Spinal cord (tissue), 10 donors: ENCODE measurements around the gene MCEE. TPM values are rescaled to one million over a fixed set of nuclear protein-coding genes. Genes with fewer than 3 reads are reported as not detected.

ENCODE experiments used
- DNase-seq, 6 donors: peaks; one replicate each; pipeline versions ENCODE4 v3.0.0 to v3.0.0-alpha.2; 2013 to 2015; ENCODE audit warnings: low spot score in 6 of 6, low read depth in 4 of 6
- H3K27ac ChIP-seq: one replicate; pipeline ENCODE4 v1.5.1; 2013; ENCODE audit warnings: low read depth, low read length, control low read depth
- H3K27me3 ChIP-seq: one replicate; pipeline ENCODE4 v1.6.1; 2013; ENCODE audit warnings: low read length; ENCODE audit not compliant: control insufficient read depth, insufficient read depth
- H3K36me3 ChIP-seq: one replicate; pipeline ENCODE4 v1.6.1; 2013; ENCODE audit warnings: low read length; ENCODE audit not compliant: control insufficient read depth, insufficient read depth
- H3K4me1 ChIP-seq: one replicate; pipeline ENCODE4 v1.6.1; 2013; ENCODE audit warnings: low read length; ENCODE audit not compliant: control insufficient read depth, insufficient read depth
- H3K4me3 ChIP-seq: one replicate; pipeline ENCODE4 v1.5.1; 2013; ENCODE audit warnings: low read depth, low read length, control low read depth
- H3K9me3 ChIP-seq: one replicate; pipeline ENCODE4 v1.6.1; 2013; ENCODE audit warnings: low read length; ENCODE audit not compliant: control insufficient read depth, insufficient read depth
- WGBS: methylation state at CpG from one replicate; pipeline ENCODE4 v1.1.5; 2013; ENCODE audit warnings: missing lambda C conversion rate; ENCODE audit not compliant: insufficient coverage; 5-methylcytosine and 5-hydroxymethylcytosine counted together
- polyA plus RNA-seq, 2 donors: library from polyadenylated mRNA; unstranded; fragments of 120-200 nt; gene quantifications; one replicate each; pipeline ENCODE4 v1.2.1, GENCODE V29; 2013; ENCODE audit not compliant: insufficient read length in 2 of 2
- total RNA-seq, 2 donors: library from RNA; depleted of rRNA in 1 of 2; stranded (reverse); fragments of 120-200 nt in 1 of 2; fragments of >200 nt in 1 of 2; gene quantifications; one replicate each; pipeline versions ENCODE4 v1.2.3 to v1.2.4, GENCODE V29; 2013 to 2014
- donor health status: healthy.

MCEE gene
- total and polyA plus RNA-seq, 4 donors = 14.6 to 23.9 (median 20.5) TPM

DNA sequence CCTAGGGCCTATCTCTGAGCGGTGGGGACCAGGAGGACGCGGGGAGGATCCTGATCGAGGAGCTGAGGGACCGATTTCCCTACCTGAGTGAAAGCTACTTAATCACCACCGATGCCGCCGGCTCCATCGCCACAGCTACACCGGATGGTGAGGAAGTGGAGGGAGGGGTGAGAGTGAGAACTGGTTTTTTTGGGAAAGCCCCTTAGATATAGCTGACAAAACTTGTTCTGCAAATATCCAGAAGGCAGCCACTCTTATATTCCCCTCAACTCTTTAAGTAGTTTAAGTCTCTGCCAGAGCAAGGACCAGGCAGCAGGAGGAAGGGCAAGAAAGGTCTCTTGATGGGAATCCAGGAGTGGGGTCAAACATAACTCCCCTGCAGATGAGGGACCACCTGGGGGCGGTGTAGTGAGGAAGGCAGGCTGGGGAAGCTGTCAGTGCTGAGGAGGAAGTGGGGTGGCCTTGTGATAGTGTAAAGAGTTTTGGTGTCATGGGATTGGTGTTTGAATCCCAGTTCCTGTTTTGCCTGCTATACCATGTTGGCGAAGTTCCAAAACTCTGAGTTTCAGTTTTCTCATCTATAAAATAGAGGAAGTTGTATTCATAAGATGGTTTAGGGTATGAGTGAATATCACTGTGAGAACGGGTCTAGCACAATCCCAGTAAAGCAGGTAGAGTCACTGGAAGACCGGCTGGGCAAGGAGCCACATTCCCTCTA is 58.2 kb downstream of the MCEE start:
- peak in 1 of 6 donors; percentile 37 for DNase-seq
- no peak overlapping the region for H3K27ac ChIP-seq
- no peaks in the 10 kb centered on the region for H3K27me3 ChIP-seq
- H3K4me3 ChIP-seq = no peak overlapping the region
- peaks cover 18% of the 10 kb centered on the region for H3K4me1 ChIP-seq
- H3K36me3 ChIP-seq = peaks cover 53% of the 10 kb centered on the region
- 94% methylated on average over 10 of the region's 14 CpGs for WGBS
- no peaks in the 10 kb centered on the region for H3K9me3 ChIP-seq

DNA sequence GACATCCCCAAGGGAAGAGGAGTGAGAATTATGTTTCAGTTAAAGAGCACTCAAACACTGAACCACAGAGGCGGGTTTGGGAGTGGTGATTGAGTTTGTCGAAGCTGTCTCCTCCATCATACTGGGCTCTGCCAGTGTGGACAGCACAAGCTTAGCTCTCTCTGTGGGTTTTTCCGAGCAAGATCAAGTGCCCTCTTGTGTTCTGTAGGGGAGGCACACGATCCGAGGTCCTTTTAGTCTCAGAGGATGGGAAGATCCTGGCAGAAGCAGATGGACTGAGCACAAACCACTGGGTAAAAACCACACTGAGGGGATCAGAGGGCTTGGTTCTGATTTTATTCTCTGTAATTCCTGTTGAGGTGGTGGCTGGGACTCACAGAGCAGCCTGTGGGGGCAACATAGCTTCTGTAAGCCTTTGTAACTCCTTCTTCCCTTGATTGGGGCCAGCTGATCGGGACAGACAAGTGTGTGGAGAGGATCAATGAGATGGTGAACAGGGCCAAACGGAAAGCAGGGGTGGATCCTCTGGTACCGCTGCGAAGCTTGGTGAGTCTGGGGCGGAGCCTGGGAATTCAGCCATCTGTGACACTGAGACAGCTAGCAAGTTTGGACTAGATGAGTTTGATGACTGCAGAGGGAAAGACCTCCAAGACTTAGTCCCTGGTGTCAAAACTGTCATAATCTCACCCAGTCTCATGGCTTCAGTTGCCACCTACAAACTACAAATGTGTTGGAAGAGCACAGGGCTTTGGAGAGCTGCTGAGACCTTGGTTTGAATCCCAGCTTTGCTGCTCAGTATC is 59.5 kb downstream of the MCEE start:
- no peak overlapping the region for H3K27ac ChIP-seq
- no peaks in the 10 kb centered on the region for H3K27me3 ChIP-seq
- no peaks in the 10 kb centered on the region for H3K9me3 ChIP-seq
- H3K4me1 ChIP-seq = peaks cover 18% of the 10 kb centered on the region
- H3K4me3 ChIP-seq = no peak overlapping the region
- peaks cover 40% of the 10 kb centered on the region for H3K36me3 ChIP-seq
- peak in 2 of 6 donors; percentile 25 to 28 for DNase-seq
- 34% methylated on average over 4 of the region's 10 CpGs for WGBS

DNA sequence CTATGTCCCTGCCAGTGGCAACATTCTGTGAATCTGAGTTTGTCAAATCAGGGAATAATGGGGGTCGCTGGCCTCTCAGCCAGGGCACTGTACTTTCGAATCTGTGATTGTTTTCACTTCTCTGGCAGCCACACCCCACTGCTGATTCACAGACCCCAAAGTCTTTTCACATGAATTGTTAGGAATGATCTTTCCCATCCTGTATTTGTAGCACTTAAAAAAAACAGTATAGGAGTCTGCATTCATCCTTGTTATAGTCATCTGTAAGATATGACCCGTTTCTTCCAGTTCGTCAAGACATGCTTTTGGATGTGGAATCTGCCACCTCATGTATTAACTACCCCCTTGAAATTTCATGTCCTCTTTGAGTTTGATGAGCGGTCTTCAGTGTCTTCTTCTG is 60.7 kb downstream of the MCEE start:
- Histone ChIP-seq H3K27me3 (no peaks in the 10 kb centered on the region), H3K4me1 (peaks cover 18% of the 10 kb centered on the region), H3K4me3 (peak overlapping the region; percentile 76), H3K27ac (no peak overlapping the region), H3K9me3 (no peaks in the 10 kb centered on the region), H3K36me3 (peaks cover 33% of the 10 kb centered on the region)
- no peak for DNase-seq
- whole genome bisulfite sequencing = 0% methylated on average over 1 of the region's 5 CpGs

DNA sequence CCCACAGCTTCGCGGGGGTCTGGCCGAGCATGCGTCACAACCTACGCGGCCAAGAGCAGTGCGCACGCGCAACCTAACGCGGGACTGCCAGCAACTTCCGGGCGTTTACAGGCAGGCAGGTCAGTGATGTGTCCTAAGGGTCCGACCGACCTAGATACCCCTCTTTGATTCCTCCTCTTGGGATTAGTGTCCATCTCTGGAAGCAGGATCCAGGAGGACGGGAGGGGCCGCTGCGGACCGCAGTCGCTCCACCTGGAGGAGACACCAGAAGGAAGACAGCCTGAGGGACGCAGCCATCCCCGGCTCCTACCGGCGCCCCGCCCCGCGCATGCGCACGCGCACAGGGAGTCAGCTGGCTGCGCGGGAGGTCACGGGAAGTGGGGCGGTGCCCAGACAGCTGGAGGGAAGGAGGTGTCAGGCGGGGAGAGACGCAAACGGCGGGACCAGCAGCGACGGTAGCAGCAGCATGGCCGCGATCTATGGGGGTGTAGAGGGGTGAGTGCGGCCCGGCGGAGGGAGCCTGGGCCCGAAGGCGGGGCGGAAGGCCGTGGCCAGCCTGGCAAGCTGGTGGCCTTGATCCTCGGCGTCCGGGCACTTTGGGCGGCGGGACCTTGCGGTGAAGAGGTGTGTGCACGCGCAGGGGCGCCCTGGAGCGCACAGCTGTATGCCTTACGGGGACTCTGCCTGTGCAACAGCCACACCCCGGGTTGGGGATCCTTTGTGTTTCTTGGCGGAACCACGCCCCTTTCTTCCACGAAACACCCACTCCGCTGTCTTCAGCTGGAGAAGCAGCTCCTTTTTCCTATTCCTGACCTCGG is 61.6 kb downstream of the MCEE start, which contains the start of gene NAGK:
NAGK (plus strand) TSS at position 431 of the 818 bp plus-strand sequence; CDS start at position 467, 36 bp downstream.
- 0% methylated on average over 63 of the region's 66 CpGs for WGBS

DNA sequence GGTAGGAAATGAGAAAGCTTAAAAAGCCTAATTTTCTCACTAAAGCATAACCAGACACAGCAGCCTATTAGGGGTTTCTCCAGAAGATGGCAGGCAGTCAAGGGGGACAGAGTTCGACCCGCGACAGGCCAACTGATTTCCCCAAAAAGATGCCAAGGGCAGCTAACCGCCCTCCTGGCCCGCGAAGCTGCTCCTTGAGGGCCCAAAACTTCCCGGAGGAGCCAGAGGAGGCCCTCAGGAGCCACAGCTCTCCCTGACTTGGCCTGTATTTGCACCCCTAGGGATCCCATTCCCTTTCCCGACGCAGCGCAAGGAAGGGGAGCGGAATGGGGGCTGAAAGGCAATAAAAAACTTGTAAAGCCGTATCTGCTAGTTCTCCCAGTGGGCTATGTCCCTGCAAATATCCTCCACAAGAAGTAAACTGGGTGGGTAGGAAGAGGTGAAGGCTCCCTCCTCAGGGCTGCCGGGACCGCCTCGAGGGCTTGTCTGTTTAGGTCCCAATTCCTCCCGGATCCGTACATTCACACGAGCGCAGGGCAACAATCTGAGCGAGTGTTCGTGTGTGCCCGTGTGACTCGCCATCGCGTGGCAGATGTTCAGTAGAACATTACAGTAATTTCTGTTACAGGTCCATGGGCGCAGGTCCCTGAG is 62.3 kb downstream of the MCEE start:
- H3K27ac ChIP-seq = peak overlapping the region; percentile 91

More for the DNA sequence above, 61.6 kb downstream of the MCEE start, which contains the start of gene NAGK:
- peak within 1 kb of the TSS; percentile 76 for H3K4me3 ChIP-seq
- peaks cover 18% of the 10 kb centered on the region for H3K4me1 ChIP-seq
- H3K27me3 ChIP-seq = no peaks in the 10 kb centered on the region
- DNase-seq = peak; percentile 92 to 99 (median 96)
- peaks cover 24% of the 10 kb centered on the region for H3K36me3 ChIP-seq
- H3K27ac ChIP-seq = peak within 1 kb of the TSS; percentile 91
- no peaks in the 10 kb centered on the region for H3K9me3 ChIP-seq

DNA sequence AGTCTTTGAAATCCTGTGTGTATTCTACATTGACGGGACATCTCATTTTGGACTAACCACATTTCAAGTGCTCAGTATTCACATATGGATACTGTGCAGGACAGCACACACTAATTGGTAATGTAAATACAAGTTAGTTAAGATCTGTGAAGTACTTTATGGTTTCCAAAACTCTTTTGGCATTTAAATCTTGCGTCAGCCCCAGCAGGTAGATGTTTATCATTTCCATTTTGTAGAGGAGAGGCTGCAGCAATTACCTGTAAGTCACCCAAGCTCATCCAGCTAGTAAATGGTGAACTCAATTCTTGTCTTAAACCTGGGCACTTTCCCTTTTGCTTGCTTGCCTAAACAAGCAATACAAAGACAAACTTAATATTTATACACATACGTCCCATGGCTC is 63.2 kb downstream of the MCEE start:
- H3K36me3 ChIP-seq = peaks cover 12% of the 10 kb centered on the region
- H3K27ac ChIP-seq = no peak overlapping the region
- H3K4me3 ChIP-seq = no peak overlapping the region
- H3K27me3 ChIP-seq = peaks cover 2% of the 10 kb centered on the region
- no peaks in the 10 kb centered on the region for H3K9me3 ChIP-seq
- 93% methylated on average over 2 of the region's 3 CpGs for WGBS
- H3K4me1 ChIP-seq = peaks cover 18% of the 10 kb centered on the region
- DNase-seq = no peak

More for the DNA sequence above, 62.3 kb downstream of the MCEE start:
- H3K9me3 ChIP-seq = no peaks in the 10 kb centered on the region
- 1% methylated on average over 21 of the region's 26 CpGs for WGBS
- H3K4me1 ChIP-seq = peaks cover 18% of the 10 kb centered on the region
- H3K27me3 ChIP-seq = no peaks in the 10 kb centered on the region
- peak in 3 of 6 donors; percentile 6 to 58 (median 11) for DNase-seq
- peaks cover 18% of the 10 kb centered on the region for H3K36me3 ChIP-seq
- H3K4me3 ChIP-seq = peak overlapping the region; percentile 76

DNA sequence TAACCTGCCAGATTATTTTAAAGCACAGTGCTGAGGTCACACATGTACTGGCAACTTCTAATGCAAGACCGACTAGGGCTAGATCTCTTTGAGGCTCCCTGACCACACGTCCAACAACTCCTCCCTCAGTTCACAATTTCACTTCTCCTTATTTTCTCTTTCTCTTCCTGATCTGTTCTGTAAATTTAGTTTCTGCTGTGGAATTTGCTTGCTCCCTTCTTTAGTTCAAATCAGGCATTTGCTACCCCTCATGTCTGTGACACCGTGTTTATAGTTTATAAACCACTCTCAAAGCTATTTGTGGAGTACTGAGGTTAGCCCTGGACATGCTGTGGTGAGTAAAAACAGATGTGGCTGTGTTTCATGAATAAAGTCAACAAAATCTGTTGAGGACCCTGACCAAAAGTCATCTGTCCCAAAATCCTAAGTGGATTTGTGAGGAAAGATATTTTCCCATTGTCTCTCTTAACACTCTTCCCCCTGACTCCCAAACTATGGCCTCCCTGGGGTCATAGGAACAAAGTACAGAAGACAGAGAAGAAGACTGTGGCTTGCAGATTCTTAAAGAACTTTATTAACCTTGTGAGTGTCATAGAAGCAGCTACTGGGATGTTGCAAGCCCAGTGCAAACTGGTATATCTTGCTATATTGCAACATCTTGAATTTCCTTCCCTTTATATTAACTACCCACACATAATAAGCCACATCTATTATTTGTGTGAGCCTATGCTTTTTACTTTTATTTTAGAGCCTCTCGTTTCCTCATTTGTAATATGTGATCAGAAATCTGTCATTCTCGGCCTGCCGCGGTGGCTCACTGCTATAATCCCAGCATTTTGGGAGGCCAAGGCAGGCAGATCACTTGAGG is 65.0 kb downstream of the MCEE start:
- WGBS = 95% methylated on average over 3 of the region's 7 CpGs
- peak overlapping the region; percentile 1 for H3K27ac ChIP-seq

DNA sequence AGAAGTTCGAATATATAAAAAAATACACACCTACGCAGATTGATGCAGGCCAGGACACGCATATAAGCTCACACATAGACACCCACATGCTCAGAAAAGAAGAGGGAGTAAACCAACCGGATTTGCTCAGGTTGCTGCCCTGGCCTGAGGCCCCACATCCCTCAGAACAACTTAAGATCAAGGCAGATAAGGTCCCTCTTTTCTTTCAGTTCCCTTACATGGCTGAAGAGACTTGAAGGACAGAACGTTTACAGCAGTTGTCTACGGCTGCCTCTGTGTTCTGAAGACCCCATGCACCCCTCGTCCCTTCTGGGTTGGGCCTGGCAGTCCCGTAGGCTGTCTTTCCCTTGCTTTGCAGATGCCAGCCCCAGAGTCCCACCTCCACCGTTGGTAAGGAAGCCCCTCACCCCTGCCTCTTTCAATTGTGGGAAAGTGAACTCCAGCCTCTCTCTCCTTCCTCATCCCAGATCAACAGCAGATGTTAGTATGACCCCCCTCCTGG is 65.9 kb downstream of the MCEE start:
- peaks cover 9% of the 10 kb centered on the region for H3K4me1 ChIP-seq
- no peak overlapping the region for H3K4me3 ChIP-seq
- no peaks in the 10 kb centered on the region for H3K36me3 ChIP-seq
- H3K9me3 ChIP-seq = no peaks in the 10 kb centered on the region
- peak overlapping the region; percentile 22 for H3K27ac ChIP-seq
- DNase-seq = no peak
- H3K27me3 ChIP-seq = peaks cover 2% of the 10 kb centered on the region
- 69% methylated on average over 9 of the region's 9 CpGs for WGBS

More for the DNA sequence above, 65.0 kb downstream of the MCEE start:
- no peaks in the 10 kb centered on the region for H3K36me3 ChIP-seq
- H3K4me1 ChIP-seq = peaks cover 15% of the 10 kb centered on the region
- peaks cover 2% of the 10 kb centered on the region for H3K27me3 ChIP-seq
- no peak for DNase-seq
- no peak overlapping the region for H3K4me3 ChIP-seq
- H3K9me3 ChIP-seq = no peaks in the 10 kb centered on the region
